ENCODE data around the gene C19orf18. TPM values are rescaled to one million over a fixed set of nuclear protein-coding genes. Genes with fewer than 3 reads are reported as not detected.
"Not testable (repeated sequence)": the region's sequence is repeated elsewhere in the genome, so short reads cannot be mapped to it uniquely, and the experiment has no call there.

C19orf18 gene
- total RNA-seq, 1 donor from 2014 or later, result 0.26 TPM

DNA sequence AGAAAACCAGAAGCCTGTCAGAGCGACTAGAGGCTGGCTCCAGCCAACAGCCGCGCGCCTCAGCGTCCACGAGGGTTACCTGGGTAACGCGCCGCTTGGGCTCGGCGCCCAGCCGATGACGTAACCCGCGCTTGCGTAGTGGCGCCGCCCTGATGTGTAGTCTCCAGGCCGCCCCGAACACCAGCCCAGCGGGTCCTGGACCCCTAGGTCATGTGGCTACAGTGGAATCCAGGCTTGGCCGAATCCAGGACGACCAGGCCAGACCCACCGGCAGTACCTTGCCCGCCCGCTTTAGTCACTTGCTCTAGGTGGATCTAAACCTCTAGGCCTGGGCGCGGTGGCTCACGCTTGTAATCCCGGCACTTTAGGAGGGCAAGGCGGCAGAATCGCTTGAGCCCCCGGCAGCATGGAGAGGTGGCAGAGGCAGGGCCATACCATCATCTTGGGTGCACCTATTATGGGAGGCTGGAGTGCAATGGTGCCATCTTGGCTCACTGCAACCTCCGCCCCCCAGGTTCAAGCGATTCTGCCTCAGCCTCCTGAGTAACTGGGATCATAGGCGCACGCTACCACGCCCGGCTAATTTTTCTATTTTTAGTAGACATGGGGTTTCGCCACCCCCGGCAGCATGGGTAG lies 35.5 kb upstream of the C19orf18 start:
- H3K36me3 ChIP-seq (ENCODE audit: control insufficient read depth, insufficient read depth, low read length), result peaks cover 3% of the 10 kb centered on the region
- no peaks in the 10 kb centered on the region for H3K27me3 ChIP-seq (ENCODE audit: control insufficient read depth, insufficient read depth, low read length)
- TF ChIP-seq, protein P1, sequence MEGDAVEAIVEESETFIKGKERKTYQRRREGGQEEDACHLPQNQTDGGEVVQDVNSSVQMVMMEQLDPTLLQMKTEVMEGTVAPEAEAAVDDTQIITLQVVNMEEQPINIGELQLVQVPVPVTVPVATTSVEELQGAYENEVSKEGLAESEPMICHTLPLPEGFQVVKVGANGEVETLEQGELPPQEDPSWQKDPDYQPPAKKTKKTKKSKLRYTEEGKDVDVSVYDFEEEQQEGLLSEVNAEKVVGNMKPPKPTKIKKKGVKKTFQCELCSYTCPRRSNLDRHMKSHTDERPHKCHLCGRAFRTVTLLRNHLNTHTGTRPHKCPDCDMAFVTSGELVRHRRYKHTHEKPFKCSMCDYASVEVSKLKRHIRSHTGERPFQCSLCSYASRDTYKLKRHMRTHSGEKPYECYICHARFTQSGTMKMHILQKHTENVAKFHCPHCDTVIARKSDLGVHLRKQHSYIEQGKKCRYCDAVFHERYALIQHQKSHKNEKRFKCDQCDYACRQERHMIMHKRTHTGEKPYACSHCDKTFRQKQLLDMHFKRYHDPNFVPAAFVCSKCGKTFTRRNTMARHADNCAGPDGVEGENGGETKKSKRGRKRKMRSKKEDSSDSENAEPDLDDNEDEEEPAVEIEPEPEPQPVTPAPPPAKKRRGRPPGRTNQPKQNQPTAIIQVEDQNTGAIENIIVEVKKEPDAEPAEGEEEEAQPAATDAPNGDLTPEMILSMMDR (IDR thresholded peaks at IDR 0.05; ENCODE audit: insufficient read depth, low read length, severe bottlenecking), result no peak
- DNase-seq (ENCODE audit: low read depth), result peak; percentile 75
- H3K4me3 ChIP-seq (ENCODE audit: low read depth, low read length), result peak overlapping the region; percentile 66
- no peak for FAIRE-seq

DNA sequence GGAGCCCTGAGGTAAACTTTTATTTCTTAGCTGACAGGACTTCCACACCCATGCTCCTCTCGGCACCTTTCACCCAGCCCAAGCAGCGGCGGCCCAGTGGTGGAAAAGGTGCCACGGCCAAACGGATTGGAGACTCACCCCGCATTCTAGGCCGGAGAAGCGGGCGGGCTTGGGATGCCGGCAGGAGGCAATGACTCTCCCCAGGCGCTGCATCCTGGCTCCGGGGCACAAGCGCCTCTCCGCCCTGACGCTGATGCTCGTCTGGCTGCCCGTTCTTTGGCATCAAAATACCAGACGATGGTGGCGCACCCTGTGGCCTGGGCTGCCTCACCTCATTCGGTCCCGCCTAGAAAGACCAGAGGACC lies 34.9 kb upstream of the C19orf18 start:
- H3K4me3 ChIP-seq (ENCODE audit: low read depth, low read length), result peak overlapping the region; percentile 66
- H3K36me3 ChIP-seq (ENCODE audit: control insufficient read depth, insufficient read depth, low read length), result peaks cover 5% of the 10 kb centered on the region
- DNase-seq (ENCODE audit: low read depth) (no peak), FAIRE-seq (no peak)
- TF ChIP-seq, protein P1 (IDR thresholded peaks at IDR 0.05; ENCODE audit: insufficient read depth, low read length, severe bottlenecking), result no peak
- no peaks in the 10 kb centered on the region for H3K27me3 ChIP-seq (ENCODE audit: control insufficient read depth, insufficient read depth, low read length)

DNA sequence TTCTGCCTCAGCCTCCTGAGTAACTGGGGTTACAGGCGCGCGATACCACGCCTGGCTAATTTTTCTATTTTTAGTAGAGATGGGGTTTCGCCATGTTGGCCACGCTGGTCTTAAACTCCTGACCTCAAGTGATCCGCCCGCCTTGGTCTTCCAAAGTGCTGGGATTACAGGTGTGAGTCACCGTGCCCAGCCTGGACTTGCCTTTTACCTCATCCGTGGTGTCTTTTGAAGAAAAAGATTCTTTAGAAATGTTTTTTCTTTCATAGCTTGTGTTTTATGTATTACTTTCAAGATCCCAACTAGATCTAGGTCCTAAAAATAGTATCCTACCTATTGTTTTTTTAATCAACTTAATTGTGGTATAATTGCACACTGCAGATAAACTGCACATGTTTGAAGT lies 34.5 kb upstream of the C19orf18 start:
- FAIRE-seq; H3K27me3 ChIP-seq (ENCODE audit: control insufficient read depth, insufficient read depth, low read length); H3K36me3 ChIP-seq (ENCODE audit: control insufficient read depth, insufficient read depth, low read length): not testable (repeated sequence)
- H3K4me3 ChIP-seq (ENCODE audit: low read depth, low read length), result peak overlapping the region; percentile 66
- DNase-seq (ENCODE audit: low read depth), result peak; percentile 77

DNA sequence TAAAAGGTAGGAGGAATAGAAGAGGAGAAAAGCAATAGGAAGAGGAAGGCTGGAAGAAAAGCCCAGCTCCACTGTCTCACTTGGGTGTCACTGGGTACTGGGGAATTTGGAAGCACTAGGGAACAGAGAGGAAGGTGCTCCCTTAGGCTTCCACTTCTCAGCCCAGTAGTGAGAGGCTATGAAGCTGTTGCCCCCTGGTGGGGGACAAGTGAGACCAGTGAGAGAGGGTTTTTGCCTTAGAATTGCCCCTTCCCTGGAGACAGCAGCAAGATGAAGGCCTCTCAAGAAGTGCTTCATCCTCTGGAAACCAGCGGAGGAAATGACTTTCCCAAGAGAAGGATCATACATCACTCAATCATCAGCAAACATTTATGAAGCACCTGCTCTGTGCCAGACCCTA lies 33.0 kb upstream of the C19orf18 start:
- no peaks in the 10 kb centered on the region for H3K27me3 ChIP-seq (ENCODE audit: control insufficient read depth, insufficient read depth, low read length)
- DNase-seq (ENCODE audit: low read depth), result no peak
- TF ChIP-seq, protein P1 (IDR thresholded peaks at IDR 0.05; ENCODE audit: insufficient read depth, low read length, severe bottlenecking), result no peak
- peaks cover 7% of the 10 kb centered on the region for H3K36me3 ChIP-seq (ENCODE audit: control insufficient read depth, insufficient read depth, low read length)
- no peak overlapping the region for H3K4me3 ChIP-seq (ENCODE audit: low read depth, low read length)
- no peak for FAIRE-seq

DNA sequence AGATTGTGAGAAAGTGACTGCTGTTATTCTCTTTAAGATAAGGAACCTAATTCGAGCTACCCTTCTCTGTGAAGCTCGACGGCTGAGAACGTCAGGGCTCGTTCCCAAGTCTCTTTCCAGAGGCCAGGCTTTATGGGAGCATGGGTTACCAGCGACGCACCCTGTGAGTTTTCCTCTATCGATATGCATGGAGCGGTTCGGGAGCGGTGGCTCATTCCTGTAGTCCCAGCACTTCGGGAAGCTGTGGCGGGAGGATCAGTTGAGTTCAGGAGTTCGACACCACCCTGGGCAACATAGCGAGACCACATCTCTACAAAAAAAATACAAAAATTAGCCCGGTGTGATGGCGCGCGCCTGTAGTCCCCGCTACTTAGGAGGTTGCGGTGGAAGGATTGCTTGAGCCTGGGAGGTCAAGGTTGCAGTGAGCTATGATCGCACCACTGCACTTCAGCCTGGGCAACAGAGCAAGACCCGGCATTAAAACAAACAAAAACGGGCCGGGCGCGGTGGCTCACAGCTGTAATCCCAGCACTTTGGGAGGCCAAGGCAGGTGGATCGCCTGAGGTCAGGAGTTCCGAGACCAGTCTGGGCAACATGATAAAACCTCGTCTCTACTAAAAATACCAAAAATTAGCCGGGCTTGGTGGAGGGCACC lies 29.0 kb upstream of the C19orf18 start:
- peak overlapping the region; percentile 77 for H3K4me3 ChIP-seq (ENCODE audit: low read depth, low read length)
- peaks cover 24% of the 10 kb centered on the region for H3K36me3 ChIP-seq (ENCODE audit: control insufficient read depth, insufficient read depth, low read length)
- TF ChIP-seq, protein P1 (IDR thresholded peaks at IDR 0.05; ENCODE audit: insufficient read depth, low read length, severe bottlenecking), result no peak
- FAIRE-seq, result no peak
- peak; percentile 12 for DNase-seq (ENCODE audit: low read depth)
- no peaks in the 10 kb centered on the region for H3K27me3 ChIP-seq (ENCODE audit: control insufficient read depth, insufficient read depth, low read length)

DNA sequence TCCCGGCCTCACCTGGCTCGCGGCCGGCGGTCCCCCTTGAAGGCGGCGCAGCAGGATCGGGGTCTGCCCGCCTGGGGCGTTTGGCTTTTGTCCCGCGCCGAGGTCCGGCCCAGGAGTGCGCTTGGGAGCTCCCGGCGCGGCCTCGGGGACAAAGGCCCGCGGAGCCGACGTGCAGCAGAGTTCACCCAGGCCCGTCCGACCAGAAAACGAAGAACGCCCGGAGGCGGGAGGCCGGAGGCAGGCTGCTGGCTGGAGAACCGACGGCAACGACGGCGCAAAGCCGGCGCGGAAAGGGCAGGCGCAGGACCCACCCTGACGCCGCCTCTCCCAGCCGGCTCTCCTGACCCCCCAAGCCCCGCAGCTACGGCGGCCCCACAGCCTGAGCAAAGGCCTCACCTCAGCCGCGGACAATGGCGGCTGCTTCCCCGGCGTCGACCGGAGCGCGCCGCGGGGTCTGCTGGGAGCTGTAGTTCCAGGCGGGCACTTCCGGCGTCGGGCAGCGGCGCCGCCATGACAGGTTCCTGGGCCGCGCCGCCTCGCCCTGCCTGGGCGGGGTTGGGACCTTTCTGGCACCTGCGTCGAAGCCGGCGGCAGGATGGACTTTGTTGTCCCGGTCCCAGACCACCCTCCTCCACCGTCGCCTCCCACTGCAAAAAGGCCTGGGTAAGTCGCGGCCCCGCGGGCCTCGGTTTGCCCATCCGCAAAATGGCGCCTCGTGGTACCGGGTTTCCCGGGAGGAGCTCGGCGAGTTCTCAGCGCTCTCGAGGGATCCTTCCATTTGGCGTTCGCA lies 28.2 kb upstream of the C19orf18 start, which contains the start of gene ZNF606:
Gene ZNF606, minus strand, starts transcription at position 437 of the 790 bp plus-strand sequence. CDS start 1,501 bp downstream, outside the sequence.
- H3K4me3 ChIP-seq (ENCODE audit: low read depth, low read length), result peak within 1 kb of the TSS; percentile 77
- DNase-seq (ENCODE audit: low read depth), result peak; percentile 62
- TF ChIP-seq, protein P1 (IDR thresholded peaks at IDR 0.05; ENCODE audit: insufficient read depth, low read length, severe bottlenecking), result no peak
- no peak for FAIRE-seq
- H3K36me3 ChIP-seq (ENCODE audit: control insufficient read depth, insufficient read depth, low read length), result peaks cover 25% of the 10 kb centered on the region
- H3K27me3 ChIP-seq (ENCODE audit: control insufficient read depth, insufficient read depth, low read length), result no peaks in the 10 kb centered on the region

All from bronchial epithelial cell (primary cell).